GM19468 (cell line): ENCODE data around the gene SCNN1A.

ENCODE experiments used
- ATAC-seq: cut with Tn5 transposase; IDR thresholded peaks from one replicate; pipeline ENCODE4 v1.9.1; 2021; ENCODE audit warnings: mild to moderate bottlenecking, moderate library complexity, moderate number of reproducible peaks; ENCODE audit not compliant: unreplicated experiment; ENCODE audit errors: extremely low read depth

The SCNN1A gene

DNA sequence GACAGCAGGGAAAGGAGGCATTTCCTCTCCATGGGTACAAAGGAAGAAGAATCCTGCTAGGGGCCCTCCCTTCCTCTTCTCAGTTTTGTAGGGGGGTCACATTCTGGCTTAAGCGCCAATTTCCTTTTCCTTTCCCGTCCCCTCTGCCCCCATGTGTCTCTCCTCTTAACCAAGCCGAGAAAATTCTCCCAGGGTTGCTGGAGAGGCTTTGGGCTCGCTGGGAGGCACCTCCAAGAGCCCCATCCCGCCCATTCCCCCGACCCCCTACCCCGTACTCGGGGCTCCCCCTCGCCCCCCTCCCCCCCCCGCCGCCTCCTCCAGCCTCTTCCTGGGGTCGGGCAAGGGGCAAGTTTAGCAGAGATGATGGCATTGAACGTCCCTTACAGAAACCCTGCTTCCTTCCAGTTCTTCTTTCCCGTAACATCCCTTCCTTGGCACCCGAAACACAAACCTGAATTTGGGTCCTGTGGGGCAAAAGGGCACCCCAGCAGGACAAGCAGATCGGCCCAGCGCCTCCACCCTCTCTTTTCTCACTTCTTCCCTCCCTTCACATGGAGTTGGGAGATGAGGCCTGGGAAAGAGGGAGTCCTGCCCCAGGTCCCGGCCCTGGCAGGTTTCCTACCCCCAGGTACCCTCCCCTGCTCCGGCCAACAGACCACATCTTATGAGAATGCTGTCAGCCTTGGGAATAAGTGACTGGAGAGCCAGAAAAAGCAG, 51.2 kb downstream of the SCNN1A start:
- no peak for ATAC-seq

DNA sequence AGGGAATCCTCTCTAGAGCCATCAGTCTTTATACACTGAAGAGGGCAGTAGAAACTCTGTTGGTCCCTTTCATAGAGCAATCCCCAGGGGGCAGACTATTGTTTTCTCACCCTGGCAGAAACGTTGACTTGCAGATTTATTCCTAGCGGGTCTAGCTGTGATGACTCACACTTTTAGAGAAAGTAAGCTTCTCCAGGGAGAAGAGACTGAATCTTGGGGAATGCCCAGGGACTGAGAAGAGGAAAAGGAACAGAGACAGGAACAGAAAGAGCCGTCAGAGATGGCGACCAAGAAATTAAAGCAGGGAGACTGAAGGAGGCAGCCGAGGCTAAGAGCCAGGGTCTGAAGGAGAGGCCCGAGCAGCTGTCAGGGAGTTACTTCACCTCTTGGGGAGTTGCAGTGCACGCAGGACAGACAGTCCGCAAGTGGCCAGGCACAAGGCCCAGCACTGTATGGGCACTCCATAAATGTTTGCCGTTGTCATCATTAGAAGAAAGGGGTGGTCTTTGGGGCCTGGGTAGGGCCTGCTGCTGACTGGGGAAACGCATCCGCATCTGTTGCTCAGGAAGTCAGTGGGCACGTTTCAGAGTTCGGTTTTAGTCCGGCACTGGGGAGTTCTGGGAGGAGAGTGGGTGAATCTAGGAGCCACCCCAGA, 51.9 kb downstream of the SCNN1A start:
- ATAC-seq = no peak

DNA sequence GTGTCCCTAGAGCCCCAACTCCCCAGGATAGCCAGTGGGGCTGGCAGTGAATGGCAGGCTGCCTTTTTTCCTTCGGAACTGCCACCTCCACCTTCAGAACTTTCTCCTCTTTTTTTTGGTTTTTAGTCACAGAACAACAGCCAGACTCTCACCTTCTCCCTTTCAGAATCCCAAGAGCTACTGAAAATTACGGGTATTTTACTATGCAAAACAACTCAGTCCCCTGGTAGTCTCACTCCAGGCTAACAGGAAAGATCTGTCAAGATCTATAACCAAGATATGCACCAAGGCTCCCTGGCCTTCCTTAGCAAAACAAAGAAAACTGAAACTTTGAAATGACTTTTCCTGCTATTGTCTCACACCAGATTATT, 52.4 kb downstream of the SCNN1A start:
- no peak for ATAC-seq

DNA sequence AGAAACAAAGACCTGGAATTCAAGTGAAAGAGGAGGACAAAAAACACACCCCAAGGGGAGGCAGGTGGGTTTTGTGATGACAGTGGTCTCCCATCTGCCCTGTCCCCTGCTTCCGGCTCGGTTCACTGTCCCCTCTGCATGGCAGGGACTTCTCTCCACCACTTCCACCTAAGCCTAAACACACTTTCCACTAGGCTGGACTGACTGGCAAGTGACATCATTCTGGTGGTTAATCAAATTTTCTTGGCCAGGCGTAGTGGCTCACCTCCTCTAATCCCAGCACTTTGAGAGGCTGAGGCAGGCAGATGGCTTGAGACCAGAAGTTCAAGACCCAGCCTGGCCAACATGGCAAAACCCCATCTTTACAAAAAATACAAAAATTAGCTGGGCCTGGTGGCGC, 53.0 kb downstream of the SCNN1A start:
- ATAC-seq = no peak

DNA sequence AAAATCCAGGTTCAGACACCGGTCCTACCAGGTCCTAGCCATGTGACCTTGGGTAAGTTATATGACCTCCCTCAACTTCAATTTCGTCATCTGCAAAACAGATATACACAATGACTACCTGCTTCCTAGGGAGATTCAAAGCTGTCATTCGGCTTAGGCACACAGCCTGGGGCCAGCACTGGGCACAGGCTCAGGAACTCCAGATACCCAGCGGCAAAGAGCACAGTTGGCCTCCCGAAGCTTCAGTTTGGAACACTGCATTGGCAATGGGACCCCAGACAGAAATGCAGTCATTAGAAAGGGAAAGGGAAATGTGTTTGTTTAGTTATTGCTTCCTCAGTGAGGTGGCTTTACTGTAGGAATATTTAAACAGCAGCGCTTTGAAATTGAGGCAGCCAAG, 53.5 kb downstream of the SCNN1A start:
- no peak for ATAC-seq

DNA sequence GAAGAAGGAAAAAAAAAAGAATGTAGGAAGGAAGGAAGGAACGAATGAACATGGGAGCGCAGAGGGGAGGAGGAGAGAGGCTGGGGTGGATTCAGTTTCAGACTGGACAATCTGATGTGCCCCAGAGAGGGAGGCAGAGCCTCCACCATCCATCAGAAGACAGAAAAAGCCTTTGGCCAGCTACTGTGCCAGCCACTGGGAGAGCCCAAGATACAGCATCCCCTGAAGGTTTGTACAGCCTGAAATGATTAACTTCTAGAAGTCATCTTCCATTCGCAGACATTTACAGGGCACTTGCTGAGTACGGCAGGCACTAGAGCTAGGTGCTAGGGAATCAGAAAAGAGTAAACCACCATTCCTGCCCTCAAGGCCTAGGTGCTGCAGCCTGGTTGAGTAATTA, 55.9 kb downstream of the SCNN1A start:
- no peak for ATAC-seq

DNA sequence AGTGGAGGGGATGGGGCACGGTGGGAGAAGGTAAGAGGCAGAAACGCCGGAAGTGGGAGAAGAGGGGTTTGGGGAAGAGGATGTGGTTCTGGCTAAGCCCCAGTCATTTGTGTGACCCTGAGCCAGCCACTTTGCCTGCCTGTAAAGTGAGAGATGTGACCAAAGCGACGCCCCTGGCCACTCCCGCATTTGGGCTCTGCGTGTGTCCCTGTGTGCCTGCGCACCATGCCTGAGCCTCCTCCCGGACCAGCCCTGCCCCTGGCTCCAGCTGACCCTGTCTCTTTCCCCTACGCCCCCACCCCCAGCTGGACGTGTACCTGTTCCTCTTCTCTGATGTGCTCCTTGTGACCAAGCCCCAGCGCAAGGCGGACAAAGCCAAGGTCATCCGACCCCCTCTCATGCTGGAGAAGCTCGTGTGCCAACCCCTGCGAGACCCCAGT, 56.9 kb downstream of the SCNN1A start:
- ATAC-seq = no peak

DNA sequence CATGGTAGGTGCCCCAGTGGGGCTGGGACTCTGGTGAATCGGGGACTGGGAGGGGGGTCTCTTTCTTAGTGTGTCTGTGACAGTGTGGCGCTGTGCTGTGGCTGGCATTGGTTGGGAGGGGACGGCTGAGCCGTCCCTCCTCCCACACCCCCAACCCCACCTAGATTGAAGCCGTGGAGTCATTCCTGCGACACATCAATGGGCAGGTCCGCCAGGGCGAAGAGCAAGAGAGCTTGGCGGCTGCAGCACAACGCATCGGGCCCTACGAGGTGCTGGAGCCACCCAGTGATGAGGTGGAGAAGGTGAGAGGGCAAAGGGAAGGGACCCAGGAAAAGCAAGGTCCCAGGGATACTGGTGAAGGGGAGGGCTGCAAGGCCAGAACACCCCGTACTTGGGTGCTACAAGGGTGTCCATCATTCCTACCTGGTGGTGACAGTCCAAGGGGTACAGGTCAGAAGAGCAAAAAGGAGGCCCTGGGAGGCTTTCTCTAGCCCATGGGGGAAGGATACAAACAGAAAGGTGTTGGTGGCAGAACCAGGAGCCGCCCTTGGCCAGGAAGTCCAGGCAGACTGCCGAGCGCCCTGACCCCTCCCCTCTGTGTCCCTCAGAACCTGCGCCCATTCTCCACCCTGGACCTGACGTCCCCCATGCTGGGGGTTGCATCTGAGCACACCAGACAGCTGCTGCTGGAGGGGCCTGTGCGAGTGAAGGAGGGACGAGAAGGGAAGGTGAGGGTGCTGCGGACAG, 57.5 kb downstream of the SCNN1A start:
- no peak for ATAC-seq

DNA sequence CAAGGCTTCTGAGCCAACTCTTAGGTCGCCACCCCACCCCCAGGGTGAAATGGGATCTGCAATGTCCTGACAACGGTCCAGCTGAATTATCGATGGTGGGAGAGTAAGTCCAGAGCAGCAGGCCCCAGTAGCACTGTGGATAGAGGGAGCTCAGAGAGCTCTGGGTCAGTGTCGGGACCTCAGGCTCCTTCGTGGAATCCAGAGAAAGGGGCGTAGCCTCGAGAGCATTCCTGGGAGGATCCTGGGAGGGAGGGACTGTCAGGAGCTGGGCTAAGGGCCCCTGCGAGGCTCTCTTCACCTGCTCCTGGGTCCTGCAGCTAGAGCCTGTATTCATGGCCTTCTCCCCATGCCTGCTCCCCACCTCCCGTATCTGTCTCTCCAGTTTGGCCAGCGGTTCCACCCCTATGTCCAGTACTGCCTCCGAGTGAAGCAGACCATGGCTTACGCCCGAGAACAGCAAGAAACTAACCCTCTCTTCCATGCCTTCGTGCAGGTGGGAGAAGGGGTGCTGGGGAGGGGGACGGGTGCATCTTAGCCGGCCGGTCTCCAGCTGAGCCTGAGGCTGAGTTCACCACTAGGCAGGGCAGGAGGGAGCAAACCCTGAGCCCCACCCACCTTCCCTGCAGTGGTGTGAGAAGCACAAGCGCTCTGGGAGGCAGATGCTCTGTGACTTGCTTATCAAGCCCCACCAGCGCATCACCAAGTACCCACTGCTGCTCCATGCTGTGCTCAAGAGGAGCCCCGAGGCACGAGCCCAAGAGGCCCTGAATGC, 58.3 kb downstream of the SCNN1A start:
- no peak for ATAC-seq

DNA sequence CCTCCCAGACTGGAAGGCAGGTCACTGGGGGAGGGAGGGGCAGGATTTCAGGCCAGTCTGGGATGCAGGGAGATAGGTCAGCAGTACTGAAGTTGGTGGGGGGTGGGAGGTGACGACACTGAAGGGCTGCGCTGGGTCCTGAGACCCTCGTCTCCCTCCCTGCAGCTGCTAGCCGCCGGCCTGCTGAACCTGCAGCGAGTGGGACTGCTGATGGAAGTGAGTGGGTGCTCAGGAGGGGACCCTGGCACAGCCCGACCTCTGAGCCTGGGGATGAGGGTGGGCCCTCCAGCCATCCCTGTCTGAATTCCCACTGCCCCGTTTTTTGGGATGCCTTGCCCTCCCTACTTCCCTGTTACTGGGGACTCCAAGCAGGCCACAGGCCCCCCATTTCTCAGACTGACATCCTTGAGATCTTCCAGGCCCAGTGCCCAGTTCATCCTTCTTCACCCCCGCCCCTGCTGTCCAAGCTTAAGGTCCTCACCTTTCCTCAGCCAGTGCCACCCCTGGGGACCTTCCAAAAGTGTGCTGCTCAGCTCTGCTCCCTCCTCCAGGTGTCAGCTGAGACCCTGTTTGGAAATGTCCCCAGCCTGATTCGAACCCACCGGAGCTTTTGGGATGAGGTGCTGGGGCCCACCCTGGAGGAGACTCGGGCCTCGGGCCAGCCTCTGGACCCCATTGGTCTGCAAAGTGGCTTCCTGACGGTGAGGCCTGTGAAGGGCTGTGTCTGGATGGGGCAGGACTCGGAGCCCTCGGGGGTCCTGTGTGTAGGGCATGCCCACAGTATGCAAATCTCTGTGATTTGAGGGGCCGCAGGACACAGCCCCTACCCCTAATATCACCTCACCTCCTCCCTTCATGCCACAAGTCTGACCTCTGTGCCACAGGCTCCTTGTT, 59.4 kb downstream of the SCNN1A start:
- no peak for ATAC-seq

DNA sequence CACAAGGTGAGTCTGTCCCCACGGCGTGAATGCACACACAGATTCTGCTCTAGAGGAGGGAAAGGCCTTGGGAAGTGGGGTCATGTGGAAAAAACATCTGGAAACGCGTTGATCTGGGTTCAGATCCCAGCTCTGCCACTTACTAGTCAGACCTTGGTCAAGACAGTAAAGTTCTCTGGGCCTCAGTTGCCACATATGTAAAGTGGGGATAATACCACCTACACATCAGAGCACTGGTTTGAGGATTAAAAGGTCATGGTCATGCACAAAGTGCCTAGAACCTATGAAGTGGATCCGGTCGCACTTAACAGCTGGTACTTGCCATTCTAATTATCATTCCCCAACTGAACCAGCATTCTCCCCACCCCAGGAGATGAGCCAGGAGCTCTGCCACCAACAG, 60.2 kb downstream of the SCNN1A start:
- no peak for ATAC-seq

DNA sequence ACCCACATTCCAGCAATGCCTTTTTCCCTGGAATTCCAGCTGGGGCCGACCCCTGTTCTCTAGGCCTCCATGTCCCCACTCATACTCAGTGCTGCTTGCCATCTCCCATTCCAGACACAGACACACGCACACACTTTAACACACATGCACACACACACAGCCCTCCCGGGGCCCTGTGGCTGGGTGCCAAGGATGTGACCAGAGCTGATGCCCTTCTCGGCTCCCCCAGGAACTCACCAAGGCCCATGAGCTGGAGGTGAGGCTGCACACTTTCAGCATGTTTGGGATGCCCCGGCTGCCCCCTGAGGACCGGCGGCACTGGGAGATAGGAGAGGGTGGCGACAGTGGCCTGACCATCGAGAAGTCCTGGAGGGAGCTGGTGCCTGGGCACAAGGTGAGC, 60.6 kb downstream of the SCNN1A start:
- no peak for ATAC-seq

DNA sequence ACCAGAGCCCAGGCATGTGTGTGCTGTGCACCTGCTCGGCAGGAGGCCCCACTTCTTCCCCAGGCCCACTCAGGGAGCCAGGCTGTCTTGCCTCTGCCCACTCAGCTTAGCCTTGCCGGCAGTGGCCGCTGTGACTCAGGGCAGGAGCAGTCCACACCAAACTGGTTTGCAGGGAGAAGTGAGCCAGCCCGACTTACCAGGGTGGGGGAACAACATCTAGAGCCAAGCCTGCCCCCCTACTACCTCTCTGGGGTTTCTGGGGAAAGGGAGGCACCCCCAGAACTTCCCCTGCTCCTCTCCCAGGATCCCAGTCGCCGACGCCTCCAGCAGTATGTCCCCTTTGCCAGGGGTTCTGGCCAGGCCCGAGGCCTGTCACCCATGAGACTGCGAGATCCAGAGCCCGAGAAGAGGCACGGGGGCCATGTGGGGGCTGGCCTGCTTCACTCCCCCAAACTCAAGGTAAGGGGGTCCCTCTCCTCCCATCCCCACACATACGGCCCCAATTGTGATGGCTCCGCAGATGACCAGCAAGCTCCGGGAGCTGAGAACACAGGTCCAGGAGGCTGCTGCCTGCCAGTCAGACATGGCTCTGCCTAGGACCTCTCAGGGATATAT, 61.9 kb downstream of the SCNN1A start:
- no peak for ATAC-seq

DNA sequence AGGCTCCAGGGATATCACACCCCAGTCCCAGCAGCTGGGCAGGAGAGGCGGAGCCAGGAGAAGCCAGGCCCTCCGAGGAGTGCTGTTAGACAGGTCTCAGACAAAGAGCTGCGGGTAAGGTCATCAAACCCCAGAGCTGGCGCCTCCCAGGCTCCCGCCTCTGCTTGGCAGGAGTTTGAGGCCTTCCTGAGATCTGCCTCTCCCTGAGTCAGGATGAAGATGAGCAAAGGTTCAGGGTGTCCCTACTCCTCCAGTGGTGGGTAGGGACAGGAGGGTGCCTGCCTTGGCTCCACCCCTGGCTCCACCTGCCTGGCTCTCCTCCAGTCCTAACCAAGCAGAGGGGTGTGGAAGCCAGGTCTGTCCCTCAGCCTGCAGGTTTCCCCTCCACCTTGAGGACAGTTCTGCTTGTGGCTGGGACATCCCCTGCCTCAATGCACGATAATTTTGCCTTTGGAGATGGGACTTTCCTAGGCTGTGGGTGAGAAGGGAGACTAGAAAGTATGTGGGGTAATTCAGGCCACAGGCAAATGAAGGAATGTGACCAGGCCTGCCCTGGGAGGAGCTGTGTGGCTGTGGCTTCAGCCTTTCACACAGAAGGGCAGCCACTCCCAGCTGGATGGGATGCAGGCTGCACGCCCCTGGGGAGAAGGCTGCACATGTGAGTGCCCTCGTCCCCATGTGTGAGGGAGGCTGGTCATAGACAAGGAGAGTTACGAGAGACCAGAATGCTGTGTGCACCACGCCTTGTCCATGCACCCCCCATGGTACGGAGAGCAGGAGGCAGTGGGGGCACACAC, 62.6 kb downstream of the SCNN1A start:
- peak; percentile 63 for ATAC-seq

DNA sequence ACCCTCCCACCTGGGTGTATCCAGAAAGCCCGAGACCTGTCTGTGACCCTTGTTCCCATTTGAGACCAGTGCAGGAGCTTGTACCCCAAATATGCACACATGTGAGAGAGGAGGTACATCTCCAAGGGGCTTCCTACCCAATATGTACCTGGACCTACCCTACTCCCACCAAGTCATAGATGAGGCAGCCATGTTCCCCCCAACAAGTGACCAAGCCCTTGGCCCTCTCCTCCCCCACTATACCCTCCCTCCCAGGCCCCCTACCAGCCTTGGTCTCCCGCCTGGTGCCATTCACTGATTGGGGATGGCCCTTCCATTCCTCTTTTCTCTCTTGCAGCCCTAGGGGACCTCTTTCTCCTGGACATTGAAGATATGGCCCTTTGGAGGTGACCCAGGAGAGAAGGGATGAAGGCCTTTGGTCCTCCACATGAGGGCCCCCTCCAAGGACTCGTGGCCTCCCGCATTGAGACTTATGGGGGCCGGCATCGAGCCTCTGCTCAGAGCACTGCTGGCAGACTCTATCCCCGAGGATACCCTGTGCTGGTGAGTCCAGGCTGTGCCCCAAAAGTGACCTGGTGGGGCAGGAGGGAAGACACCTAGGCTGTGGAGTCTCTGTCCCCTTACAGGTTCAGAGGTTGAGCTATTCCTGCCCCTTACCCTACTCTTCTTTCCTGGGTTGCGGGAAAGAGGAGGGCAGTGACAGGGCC, 63.4 kb downstream of the SCNN1A start:
- ATAC-seq = no peak

DNA sequence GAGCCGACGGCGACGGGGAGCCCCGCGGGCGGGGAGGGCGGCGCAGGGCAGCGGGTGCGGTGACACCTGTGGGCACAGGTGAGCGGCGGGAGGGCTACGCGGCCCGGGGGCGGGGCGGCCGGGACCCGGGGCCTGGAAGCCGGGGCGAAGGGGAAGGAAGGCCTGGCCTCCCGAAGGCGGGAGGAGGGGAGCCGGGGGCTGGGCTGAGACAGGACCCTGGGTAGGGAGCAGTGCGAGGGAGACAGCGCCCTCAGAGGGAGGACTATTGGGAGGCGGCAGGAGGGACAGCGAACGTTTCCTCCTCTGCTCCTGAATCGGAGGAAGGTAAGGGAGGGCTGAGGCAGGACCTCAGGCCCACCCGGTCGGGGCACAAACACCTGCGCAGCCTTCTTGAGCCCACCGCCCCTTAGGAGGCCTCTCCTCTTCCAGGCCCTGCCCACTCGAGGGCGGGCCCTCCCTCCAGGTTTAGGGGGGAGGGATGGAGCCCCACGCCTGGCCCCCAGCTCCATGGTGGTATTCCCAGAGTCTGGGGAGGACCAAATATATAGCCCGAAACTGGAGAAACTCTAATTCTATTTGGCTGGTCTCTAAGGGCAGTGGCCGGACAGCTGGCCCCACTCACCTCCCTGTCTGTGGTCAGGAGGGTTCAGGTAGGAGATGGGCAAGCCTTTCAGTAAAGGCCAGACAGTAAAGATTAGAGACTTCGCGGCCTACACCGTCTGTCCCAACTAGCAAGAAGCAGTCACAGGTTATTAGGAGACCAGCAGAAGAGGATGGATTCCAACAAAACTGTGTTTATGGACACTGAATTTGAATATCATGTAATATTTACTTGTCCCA, 64.4 kb downstream of the SCNN1A start:
- no peak for ATAC-seq

DNA sequence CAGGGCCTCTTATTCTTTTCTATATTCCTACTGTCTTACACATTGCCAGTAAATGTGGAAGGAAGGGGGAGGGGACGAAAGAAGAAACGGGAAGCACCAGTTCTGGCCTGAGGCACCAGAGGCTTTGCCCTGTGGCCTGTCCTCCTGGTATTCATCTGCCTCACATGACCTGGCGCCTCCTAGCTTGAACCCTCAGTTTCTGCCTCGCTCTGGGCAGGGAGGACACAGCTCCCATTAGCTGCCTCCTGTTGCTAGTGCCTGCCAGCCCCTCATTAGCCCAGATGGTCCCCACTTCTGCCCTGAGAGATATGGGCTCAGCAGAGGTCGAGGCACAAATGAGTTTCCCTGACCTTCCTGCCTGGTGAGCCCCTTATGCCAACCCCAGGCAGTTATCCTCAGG, 67.8 kb downstream of the SCNN1A start:
- ATAC-seq = no peak
